Left lung (tissue), 10 donors: ENCODE data around the gene STMN1. TPM values are rescaled to one million over a fixed set of nuclear protein-coding genes. Genes with fewer than 3 reads are reported as not detected.
A peak's percentile ranks its signal among the peaks of the same experiment; 100 is the strongest.

Experiments
- ATAC-seq: fragments of 200-7000 bp; cut with Tn5 transposase; one replicate; pipeline ENCODE4 v1.9.1; 2020; ENCODE audit warnings: moderate library complexity
- DNase-seq, 4 donors: peaks; one replicate each; pipeline ENCODE4 v3.0.0-alpha.2; 2013 to 2020
- H3K27ac ChIP-seq, 2 donors: fragments of 200-600 bp; sonication (generic) in 1 of 2; one replicate each; pipeline versions ENCODE4 v1.5.0 to v1.8.0; 2020 to 2021
- H3K27me3 ChIP-seq, 2 donors: fragments of 200-600 bp; sonication (generic) in 1 of 2; one replicate each; pipeline versions ENCODE4 v1.5.0 to v1.8.0; 2020 to 2021
- H3K36me3 ChIP-seq, 2 donors: fragments of 200-600 bp; sonication (generic) in 1 of 2; one replicate each; pipeline versions ENCODE4 v1.5.0 to v1.8.0; 2020 to 2021
- H3K4me1 ChIP-seq, 2 donors: fragments of 200-600 bp; one replicate each; pipeline ENCODE4 v1.8.0; 2021
- H3K4me3 ChIP-seq, 2 donors: fragments of 200-600 bp; sonication (generic) in 1 of 2; one replicate each; pipeline versions ENCODE4 v1.5.0 to v1.8.0; 2020 to 2021; ENCODE audit warnings: mild to moderate bottlenecking in 1 of 2
- H3K9me3 ChIP-seq, 2 donors: fragments of 200-600 bp; sonication (generic) in 1 of 2; one replicate each; pipeline versions ENCODE4 v1.5.0 to v1.8.0; 2020 to 2021
- CTCF ChIP-seq, 2 donors: fragments of 200-600 bp; sonication (generic) in 1 of 2; IDR thresholded peaks; one replicate each; pipeline versions ENCODE4 v1.5.0 to v1.8.0; 2021; ENCODE audit warnings: antibody characterized with exemption in 2 of 2
- intact Hi-C, 2 donors: fragments of 100-400 bp; cut with DNase I; formaldehyde crosslinking; loops; one replicate each; pipeline versions ENCODE4 v1.11.2 to v1.14.2; 2022
- polyA plus RNA-seq, 6 donors: library from polyadenylated mRNA; unstranded; fragments of 120-200 nt; gene quantifications; one replicate each; pipeline ENCODE4 v1.2.1, GENCODE V29; 2013; ENCODE audit not compliant: insufficient read length in 6 of 6
- total RNA-seq, 2 donors: library from RNA; stranded (reverse); fragmentation: NEBNext Ultra II Directional; extraction: Animal tissue kit (Norgen Biotek cat#: 25700); gene quantifications; one replicate each; pipeline ENCODE4 v1.2.1, GENCODE V29; 2021
- donor health status: DM: no; HTN: yes; CAD: no.
- donor health status: DM: no; HTN: no; CAD: no.

Gene STMN1
- total and polyA plus RNA-seq, 8 donors, result 50.7 to 1,392 (median 917) TPM

DNA sequence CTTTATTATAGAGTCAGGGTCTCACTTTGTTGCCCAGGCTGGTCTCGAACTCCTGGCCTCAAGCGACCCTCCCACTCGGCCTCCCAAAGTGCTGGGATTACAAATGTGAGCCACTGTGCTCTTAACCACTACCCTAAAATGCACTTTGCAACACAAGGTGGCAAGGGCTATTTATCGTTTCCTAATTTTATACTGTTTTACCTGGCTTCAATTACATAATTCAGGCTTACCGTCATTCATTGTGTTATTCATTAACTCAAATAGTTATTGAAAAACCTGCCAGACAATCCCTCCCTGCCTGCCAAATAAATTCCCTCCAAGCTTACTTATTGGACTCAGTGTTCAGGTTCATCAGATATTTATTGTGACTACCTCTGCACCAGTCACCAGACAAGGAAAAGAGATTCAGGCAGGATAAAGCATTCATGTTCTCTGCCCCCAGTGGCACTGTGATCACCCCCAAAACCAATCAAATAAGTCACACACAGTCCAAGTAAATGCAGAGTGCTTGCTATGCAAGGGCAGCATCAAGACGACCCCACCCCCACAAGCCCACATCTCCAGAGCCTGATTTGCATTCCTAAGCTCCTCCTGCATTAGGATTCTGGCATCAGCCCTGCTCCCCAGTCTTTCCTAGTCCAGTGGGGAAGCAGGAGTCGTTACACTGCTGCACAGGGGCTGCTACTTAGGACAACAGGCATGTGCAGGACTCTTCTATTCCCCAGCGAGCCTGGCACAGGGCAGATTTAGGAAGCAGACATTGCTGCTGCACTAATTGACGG lies 38.8 kb downstream of the STMN1 start:
- no peaks in the 10 kb centered on the region for H3K9me3 ChIP-seq
- H3K27ac ChIP-seq, result peak overlapping the region in 1 of 2 donors; percentile 48
- peaks cover 10 to 19% of the 10 kb centered on the region in 2 donors for H3K4me1 ChIP-seq
- no peak overlapping the region for H3K4me3 ChIP-seq
- intact Hi-C loops, result no loop called here
- H3K27me3 ChIP-seq, result no peaks in the 10 kb centered on the region
- no peak for TF ChIP-seq CTCF (IDR thresholded peaks at IDR 0.05)
- DNase-seq (no peak), ATAC-seq (peak; percentile 51)
- peaks cover 0 to 17% of the 10 kb centered on the region in 2 donors for H3K36me3 ChIP-seq

- DNase-seq (no peak), ATAC-seq (no peak)
- Histone ChIP-seq H3K4me1 (peaks cover 2 to 17% of the 10 kb centered on the region in 2 donors), H3K9me3 (no peaks in the 10 kb centered on the region), H3K27ac (no peak overlapping the region), H3K27me3 (no peaks in the 10 kb centered on the region), H3K4me3 (no peak overlapping the region), H3K36me3 (peaks cover 0 to 17% of the 10 kb centered on the region in 2 donors)
- intact Hi-C loops, result no loop called here
- TF ChIP-seq CTCF (IDR thresholded peaks at IDR 0.05), result no peak
Measured at GRCh38 chr1:25866288-25866687, 39.9 kb downstream of the STMN1 start.

DNA sequence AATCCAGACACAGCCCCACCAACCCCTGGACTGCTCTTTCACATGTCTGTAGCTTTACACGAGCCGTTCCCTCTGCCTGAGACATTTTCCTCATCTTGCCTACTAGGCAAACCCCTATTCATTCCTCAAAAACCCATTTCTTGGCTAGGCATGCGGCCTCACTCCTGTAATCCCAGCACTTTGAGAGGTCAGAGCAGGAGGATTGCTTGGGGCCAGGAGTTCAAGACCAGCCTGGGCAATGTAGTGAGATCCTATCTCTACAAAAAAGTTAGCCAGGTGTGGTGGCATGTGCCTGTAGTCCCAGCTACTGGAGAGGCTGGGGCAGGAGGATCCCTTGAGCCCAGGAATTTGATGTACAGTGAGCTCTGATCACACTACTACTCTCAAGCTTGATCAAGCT lies 41.8 kb downstream of the STMN1 start:
- Histone ChIP-seq H3K4me3 (no peak overlapping the region), H3K4me1 (peaks cover 6 to 23% of the 10 kb centered on the region in 2 donors), H3K27me3 (no peaks in the 10 kb centered on the region), H3K27ac (no peak overlapping the region), H3K9me3 (no peaks in the 10 kb centered on the region), H3K36me3 (peaks cover 0 to 17% of the 10 kb centered on the region in 2 donors)
- no peak for DNase-seq
- intact Hi-C loops, result no loop called here
- no peak for ATAC-seq
- TF ChIP-seq CTCF (IDR thresholded peaks at IDR 0.05), result no peak

GRCh38 chr1:25863486-25864262 lies 42.5 kb downstream of the STMN1 start:
- no peak for TF ChIP-seq CTCF (IDR thresholded peaks at IDR 0.05)
- Histone ChIP-seq H3K4me1 (peaks cover 6 to 28% of the 10 kb centered on the region in 2 donors), H3K27ac (no peak overlapping the region), H3K9me3 (no peaks in the 10 kb centered on the region), H3K36me3 (peaks cover 0 to 11% of the 10 kb centered on the region in 2 donors), H3K4me3 (no peak overlapping the region), H3K27me3 (no peaks in the 10 kb centered on the region)
- no peak for DNase-seq
- no peak for ATAC-seq
- intact Hi-C loops, result no loop called here
